Common myeloid progenitor, CD34-positive (primary cell): ENCODE data around the gene LRRC47. TPM values are rescaled to one million over a fixed set of nuclear protein-coding genes. Genes with fewer than 3 reads are reported as not detected.

Experiments used
- CTCF ChIA-PET: fragments of 350-600 bp; sonication (Branson Sonifier 250); formaldehyde crosslinking; loops from one replicate; lab custom pipeline; 2021; ENCODE audit warnings: antibody characterized with exemption; lab: Charles Lee
- POLR2A ChIA-PET: fragments of 350-600 bp; sonication (Branson Sonifier 250); formaldehyde crosslinking; loops from one replicate; lab custom pipeline; 2021; ENCODE audit warnings: antibody characterized with exemption; lab: Charles Lee
- DNase-seq, 3 donors: peaks; one replicate each; pipeline versions ENCODE4 v3.0.0 to v3.0.0-alpha.2; 2013
- H3K27ac ChIP-seq, 2 experiments: 1 replicate in 1 of 2; 2 replicates in 1 of 2; pipeline ENCODE4 v1.7.0; 2013; ENCODE audit warnings: inconsistent platforms in 2 of 2, low read length in 2 of 2, mild to moderate bottlenecking in 2 of 2, low read depth in 1 of 2, moderate library complexity in 1 of 2; ENCODE audit not compliant: severe bottlenecking in 2 of 2, insufficient read depth in 1 of 2, poor library complexity in 1 of 2
- H3K27me3 ChIP-seq, 5 experiments: replicated peaks in 2 of 5; 1 replicate in 3 of 5; 2 replicates in 2 of 5; pipeline versions ENCODE4 v1.6.1 to v1.7.0; 2013; ENCODE audit warnings: low read length in 4 of 5, mild to moderate bottlenecking in 2 of 5, moderate library complexity in 2 of 5, inconsistent platforms in 1 of 5; ENCODE audit not compliant: insufficient read depth in 5 of 5, control insufficient read depth in 4 of 5
- H3K36me3 ChIP-seq, 4 experiments: 1 replicate in 2 of 4; 2 replicates in 2 of 4; pipeline versions ENCODE4 v1.6.1 to v1.7.0; 2013; ENCODE audit warnings: low read length in 3 of 4, control low read depth in 1 of 4, mild to moderate bottlenecking in 1 of 4; ENCODE audit not compliant: control insufficient read depth in 4 of 4, insufficient read depth in 4 of 4
- H3K4me1 ChIP-seq, 4 experiments: 1 replicate in 3 of 4; 2 replicates in 1 of 4; pipeline versions ENCODE4 v1.6.1 to v1.7.1; 2013; ENCODE audit warnings: low read length in 3 of 4, mild to moderate bottlenecking in 3 of 4, control low read depth in 1 of 4, inconsistent platforms in 1 of 4, moderate library complexity in 1 of 4; ENCODE audit not compliant: control insufficient read depth in 4 of 4, insufficient read depth in 4 of 4; ENCODE audit errors: control extremely low read depth in 1 of 4
- H3K4me3 ChIP-seq, 7 experiments: 1 replicate in 4 of 7; 2 replicates in 3 of 7; pipeline versions ENCODE4 v1.5.1 to v1.7.0; 2013; ENCODE audit warnings: mild to moderate bottlenecking in 7 of 7, low read length in 6 of 7, moderate library complexity in 6 of 7, inconsistent platforms in 2 of 7, low read depth in 2 of 7, control low read depth in 1 of 7; ENCODE audit not compliant: insufficient read depth in 4 of 7, control insufficient read depth in 1 of 7; ENCODE audit errors: extremely low read depth in 1 of 7
- H3K9me3 ChIP-seq, 5 experiments: 1 replicate in 4 of 5; 2 replicates in 1 of 5; pipeline versions ENCODE4 v1.6.1 to v1.7.1; 2013; ENCODE audit warnings: low read length in 4 of 5, mild to moderate bottlenecking in 2 of 5, inconsistent platforms in 1 of 5, low read depth in 1 of 5, moderate library complexity in 1 of 5; ENCODE audit not compliant: control insufficient read depth in 4 of 5, insufficient read depth in 2 of 5; ENCODE audit errors: control extremely low read depth in 1 of 5
- WGBS: methylation state at CpG from one replicate; pipeline ENCODE4 v1.1.5; 2013; ENCODE audit not compliant: insufficient coverage; 5-methylcytosine and 5-hydroxymethylcytosine counted together
- polyA plus RNA-seq: library from polyadenylated mRNA; unstranded; fragments of 120-200 nt; gene quantifications from one replicate; pipeline ENCODE4 v1.2.1, GENCODE V29; 2013

The LRRC47 gene
- polyA plus RNA-seq = 38.5 TPM

GRCh38 chr1:3796215-3797061 is at the start of gene LRRC47:
TSS of gene LRRC47 (minus strand) at chr1:3796498. CDS start at chr1:3796476, 22 bp downstream.
- Histone ChIP-seq H3K4me1 (peaks cover 5 to 33% (median 26%) of the 10 kb centered on the region in 4 experiments), H3K4me3 (peak within 1 kb of the TSS; percentile 72 to 95 (median 86)), H3K27me3 (peaks cover 0 to 4% (median 0%) of the 10 kb centered on the region in 5 experiments), H3K36me3 (peaks cover 0 to 9% (median 0%) of the 10 kb centered on the region in 4 experiments), H3K9me3 (no peaks in the 10 kb centered on the region), H3K27ac (peak within 1 kb of the TSS; percentile 58 to 84)
- ChIA-PET POLR2A (no interaction called here), CTCF (interaction anchor here (1.0 to 3.7 kb wide), 4 partner anchors 9 to 861 kb away, joined by 3 to 18 read pairs (median 4); no protein-coding TSS in a partner anchor)
- peak; percentile 89 to 95 (median 92) for DNase-seq
- 5% methylated on average over 55 of the region's 60 CpGs for WGBS

- peak in 1 of 3 donors; percentile 13 for DNase-seq
- peaks cover 9 to 49% (median 26%) of the 10 kb centered on the region in 4 experiments for H3K36me3 ChIP-seq
- peaks cover 0 to 3% (median 0%) of the 10 kb centered on the region in 5 experiments for H3K9me3 ChIP-seq
- WGBS = 77% methylated on average over 5 of the region's 9 CpGs
- no peak overlapping the region for H3K27ac ChIP-seq
- ChIA-PET POLR2A (no interaction called here), CTCF (no interaction called here)
- H3K4me1 ChIP-seq = peaks cover 0 to 8% (median under 1%) of the 10 kb centered on the region in 4 experiments
- no peak overlapping the region for H3K4me3 ChIP-seq
- no peaks in the 10 kb centered on the region for H3K27me3 ChIP-seq
These were observed 46.6 kb upstream of the LRRC47 start for GRCh38 chr1:3842912-3843311.

- H3K9me3 ChIP-seq = peaks cover 0 to 13% (median 11%) of the 10 kb centered on the region in 5 experiments
- H3K4me1 ChIP-seq = peaks cover 0 to 8% (median under 1%) of the 10 kb centered on the region in 4 experiments
- no peak overlapping the region for H3K4me3 ChIP-seq
- H3K27ac ChIP-seq = no peak overlapping the region
- ChIA-PET CTCF (interaction anchor here (1.2 kb wide), 1 partner anchor 13 kb away, joined by 3 read pairs; no protein-coding TSS in a partner anchor), POLR2A (no interaction called here)
- no peaks in the 10 kb centered on the region for H3K27me3 ChIP-seq
- no peak for DNase-seq
- peaks cover 20 to 56% (median 35%) of the 10 kb centered on the region in 4 experiments for H3K36me3 ChIP-seq
- 100% methylated on average over 5 of the region's 7 CpGs for WGBS
These were observed 45.2 kb upstream of the LRRC47 start for GRCh38 chr1:3841491-3841890.

GRCh38 chr1:3838788-3839187 is 42.5 kb upstream of the LRRC47 start:
- H3K4me1 ChIP-seq = no peaks in the 10 kb centered on the region
- DNase-seq = no peak
- POLR2A ChIA-PET = no interaction called here
- WGBS = 98% methylated on average over 7 of the region's 11 CpGs
- H3K27ac ChIP-seq = no peak overlapping the region
- H3K9me3 ChIP-seq = peaks cover 0 to 13% (median 11%) of the 10 kb centered on the region in 5 experiments
- CTCF ChIA-PET = interaction anchor here (1.2 to 1.3 kb wide), 2 partner anchors 9 to 10 kb away, joined by 3 to 4 read pairs; no protein-coding TSS in a partner anchor
- H3K36me3 ChIP-seq = peaks cover 24 to 66% (median 42%) of the 10 kb centered on the region in 4 experiments
- no peaks in the 10 kb centered on the region for H3K27me3 ChIP-seq
- H3K4me3 ChIP-seq = no peak overlapping the region

- DNase-seq = no peak
- Histone ChIP-seq H3K4me1 (no peaks in the 10 kb centered on the region), H3K36me3 (peaks cover 26 to 71% (median 40%) of the 10 kb centered on the region in 4 experiments), H3K9me3 (peaks cover 0 to 13% (median 11%) of the 10 kb centered on the region in 5 experiments), H3K4me3 (no peak overlapping the region), H3K27me3 (no peaks in the 10 kb centered on the region), H3K27ac (no peak overlapping the region)
- ChIA-PET POLR2A (no interaction called here), CTCF (interaction anchor here (1.2 kb wide), 1 partner anchor 10 kb away, joined by 4 read pairs; no protein-coding TSS in a partner anchor)
- no CpG with 5 or more reads among the region's 1 CpG for WGBS
These were observed 41.4 kb upstream of the LRRC47 start for GRCh38 chr1:3837685-3838084.

GRCh38 chr1:3837200-3837599 is 40.9 kb upstream of the LRRC47 start:
- POLR2A ChIA-PET = no interaction called here
- WGBS = 100% methylated on average over 1 of the region's 6 CpGs
- H3K4me1 ChIP-seq = no peaks in the 10 kb centered on the region
- CTCF ChIA-PET = no interaction called here
- no peak overlapping the region for H3K4me3 ChIP-seq
- peaks cover 26 to 72% (median 41%) of the 10 kb centered on the region in 4 experiments for H3K36me3 ChIP-seq
- no peaks in the 10 kb centered on the region for H3K27me3 ChIP-seq
- no peak for DNase-seq
- peaks cover 0 to 13% (median 11%) of the 10 kb centered on the region in 5 experiments for H3K9me3 ChIP-seq
- H3K27ac ChIP-seq = no peak overlapping the region
